Measurements from ENCODE around the gene KDM4B. TPM values are rescaled to one million over a fixed set of nuclear protein-coding genes. Genes with fewer than 3 reads are reported as not detected.

KDM4B gene
- total RNA-seq, 1 experiment from 2014 or later: 35.9 TPM

GRCh38 chr19:5036698-5037563, 68.0 kb downstream of the KDM4B start:
- no peak overlapping the region for H2AFZ ChIP-seq (ENCODE audit: low read depth, low read length, poor library complexity, severe bottlenecking)

More at GRCh38 chr19:5036698-5037563, 68.0 kb downstream of the KDM4B start:
- ATAC-seq (no peak), DNase-seq (ENCODE audit: low read depth, low spot score) (no peak)
- H3K4me1 ChIP-seq (ENCODE audit: control insufficient read depth in 1 of 2, insufficient read depth in 2 of 2, low read length in 2 of 2): peaks cover 0 to 19% of the 10 kb centered on the region in 2 experiments; a peak in 3 of 4 replicates
- H3K9me2 ChIP-seq (ENCODE audit: insufficient read depth): no peaks in the 10 kb centered on the region
- intact Hi-C loops (cut with micrococcal nuclease): loop anchor here (10.0 kb wide), 1 partner anchor 122 kb away; no protein-coding TSS in a partner anchor
- POLR2A ChIA-PET: no interaction called here
- RAD21 ChIA-PET (ENCODE audit: low non-redundant PET in 1 of 2, low total read pairs in 2 of 2, uncharacterized antibody in 2 of 2, unreplicated experiment in 2 of 2): no interaction called here
- no TSS peak for BruUV-seq (replicated peaks)
- no peaks in the 10 kb centered on the region for H3K27me3 ChIP-seq (ENCODE audit: insufficient read depth, low read length)
- no peaks in the 10 kb centered on the region for H4K20me1 ChIP-seq (ENCODE audit: insufficient read depth)
- no peak overlapping the region for H3K4me3 ChIP-seq (replicated peaks in 1 of 2; ENCODE audit: low read depth in 1 of 2, low read length in 2 of 2)
- no peaks in the 10 kb centered on the region for H3K9me3 ChIP-seq (ENCODE audit: control insufficient read depth in 1 of 2, insufficient read depth in 1 of 2, low read depth in 1 of 2, low read length in 2 of 2)
- 0 out of 2 replicates have a peak, but pooled peaks cover 3% of the 10 kb centered on the region for H3K79me2 ChIP-seq (ENCODE audit: insufficient read depth, low read length)
- H3K36me3 ChIP-seq (ENCODE audit: control insufficient read depth in 1 of 2, insufficient read depth in 2 of 2, low read length in 2 of 2): peaks cover 0 to 6% of the 10 kb centered on the region in 2 experiments; a peak in 3 of 4 replicates
- no peak overlapping the region for H3K27ac ChIP-seq (ENCODE audit: low read depth, low read length)
- H3K9ac ChIP-seq (ENCODE audit: low read length): no peak overlapping the region
- TF ChIP-seq CEBPB (IDR thresholded peaks at IDR 0.05; ENCODE audit: low read depth): no peak
- no peak for TF ChIP-seq FOSL1 (IDR thresholded peaks at IDR 0.05; ENCODE audit: low read depth)
- no peak for TF ChIP-seq SRF (IDR thresholded peaks at IDR 0.05; ENCODE audit: low read depth)
- TF ChIP-seq EGR1 (IDR thresholded peaks at IDR 0.05; ENCODE audit: low read depth): no peak
- TF ChIP-seq, protein P1, sequence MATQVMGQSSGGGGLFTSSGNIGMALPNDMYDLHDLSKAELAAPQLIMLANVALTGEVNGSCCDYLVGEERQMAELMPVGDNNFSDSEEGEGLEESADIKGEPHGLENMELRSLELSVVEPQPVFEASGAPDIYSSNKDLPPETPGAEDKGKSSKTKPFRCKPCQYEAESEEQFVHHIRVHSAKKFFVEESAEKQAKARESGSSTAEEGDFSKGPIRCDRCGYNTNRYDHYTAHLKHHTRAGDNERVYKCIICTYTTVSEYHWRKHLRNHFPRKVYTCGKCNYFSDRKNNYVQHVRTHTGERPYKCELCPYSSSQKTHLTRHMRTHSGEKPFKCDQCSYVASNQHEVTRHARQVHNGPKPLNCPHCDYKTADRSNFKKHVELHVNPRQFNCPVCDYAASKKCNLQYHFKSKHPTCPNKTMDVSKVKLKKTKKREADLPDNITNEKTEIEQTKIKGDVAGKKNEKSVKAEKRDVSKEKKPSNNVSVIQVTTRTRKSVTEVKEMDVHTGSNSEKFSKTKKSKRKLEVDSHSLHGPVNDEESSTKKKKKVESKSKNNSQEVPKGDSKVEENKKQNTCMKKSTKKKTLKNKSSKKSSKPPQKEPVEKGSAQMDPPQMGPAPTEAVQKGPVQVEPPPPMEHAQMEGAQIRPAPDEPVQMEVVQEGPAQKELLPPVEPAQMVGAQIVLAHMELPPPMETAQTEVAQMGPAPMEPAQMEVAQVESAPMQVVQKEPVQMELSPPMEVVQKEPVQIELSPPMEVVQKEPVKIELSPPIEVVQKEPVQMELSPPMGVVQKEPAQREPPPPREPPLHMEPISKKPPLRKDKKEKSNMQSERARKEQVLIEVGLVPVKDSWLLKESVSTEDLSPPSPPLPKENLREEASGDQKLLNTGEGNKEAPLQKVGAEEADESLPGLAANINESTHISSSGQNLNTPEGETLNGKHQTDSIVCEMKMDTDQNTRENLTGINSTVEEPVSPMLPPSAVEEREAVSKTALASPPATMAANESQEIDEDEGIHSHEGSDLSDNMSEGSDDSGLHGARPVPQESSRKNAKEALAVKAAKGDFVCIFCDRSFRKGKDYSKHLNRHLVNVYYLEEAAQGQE (IDR thresholded peaks at IDR 0.05; ENCODE audit: low read depth): no peak
- TF ChIP-seq EZH2 (IDR thresholded peaks at IDR 0.05): no peak
- no peak for TF ChIP-seq SP1 (IDR thresholded peaks at IDR 0.05; ENCODE audit: low read depth)
- no peak for TF ChIP-seq JUND (IDR thresholded peaks at IDR 0.05)
- TF ChIP-seq, protein P2, sequence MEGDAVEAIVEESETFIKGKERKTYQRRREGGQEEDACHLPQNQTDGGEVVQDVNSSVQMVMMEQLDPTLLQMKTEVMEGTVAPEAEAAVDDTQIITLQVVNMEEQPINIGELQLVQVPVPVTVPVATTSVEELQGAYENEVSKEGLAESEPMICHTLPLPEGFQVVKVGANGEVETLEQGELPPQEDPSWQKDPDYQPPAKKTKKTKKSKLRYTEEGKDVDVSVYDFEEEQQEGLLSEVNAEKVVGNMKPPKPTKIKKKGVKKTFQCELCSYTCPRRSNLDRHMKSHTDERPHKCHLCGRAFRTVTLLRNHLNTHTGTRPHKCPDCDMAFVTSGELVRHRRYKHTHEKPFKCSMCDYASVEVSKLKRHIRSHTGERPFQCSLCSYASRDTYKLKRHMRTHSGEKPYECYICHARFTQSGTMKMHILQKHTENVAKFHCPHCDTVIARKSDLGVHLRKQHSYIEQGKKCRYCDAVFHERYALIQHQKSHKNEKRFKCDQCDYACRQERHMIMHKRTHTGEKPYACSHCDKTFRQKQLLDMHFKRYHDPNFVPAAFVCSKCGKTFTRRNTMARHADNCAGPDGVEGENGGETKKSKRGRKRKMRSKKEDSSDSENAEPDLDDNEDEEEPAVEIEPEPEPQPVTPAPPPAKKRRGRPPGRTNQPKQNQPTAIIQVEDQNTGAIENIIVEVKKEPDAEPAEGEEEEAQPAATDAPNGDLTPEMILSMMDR (IDR thresholded peaks at IDR 0.05 in 2 of 3, conservative IDR thresholded peaks at IDR 0.05 in 1 of 3; ENCODE audit: borderline replicate concordance in 1 of 3, insufficient read depth in 1 of 3, low read depth in 2 of 3, low read length in 2 of 3): no peak
- no peak for TF ChIP-seq CBX3 (IDR thresholded peaks at IDR 0.05; ENCODE audit: low read depth)
- TF ChIP-seq RAD21 (IDR thresholded peaks at IDR 0.05; ENCODE audit: low read depth): no peak
- TF ChIP-seq ZBTB33 (IDR thresholded peaks at IDR 0.05; ENCODE audit: extremely low read depth, insufficient replicate concordance, low read length): no peak
- no peak for TF ChIP-seq SIN3A (IDR thresholded peaks at IDR 0.05; ENCODE audit: low read depth)
- TF ChIP-seq, protein P3, sequence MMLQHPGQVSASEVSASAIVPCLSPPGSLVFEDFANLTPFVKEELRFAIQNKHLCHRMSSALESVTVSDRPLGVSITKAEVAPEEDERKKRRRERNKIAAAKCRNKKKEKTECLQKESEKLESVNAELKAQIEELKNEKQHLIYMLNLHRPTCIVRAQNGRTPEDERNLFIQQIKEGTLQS (IDR thresholded peaks at IDR 0.05): no peak
- TF ChIP-seq, protein P4, sequence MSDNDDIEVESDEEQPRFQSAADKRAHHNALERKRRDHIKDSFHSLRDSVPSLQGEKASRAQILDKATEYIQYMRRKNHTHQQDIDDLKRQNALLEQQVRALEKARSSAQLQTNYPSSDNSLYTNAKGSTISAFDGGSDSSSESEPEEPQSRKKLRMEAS (IDR thresholded peaks at IDR 0.05): no peak
- no peak for TF ChIP-seq POLR2AphosphoS5 (IDR thresholded peaks at IDR 0.05; ENCODE audit: low read depth, low read length)
- CTCF ChIA-PET: interaction anchor here (1.0 to 1.4 kb wide), 2 partner anchors 164 to 227 kb away, joined by 3 to 4 read pairs; no protein-coding TSS in a partner anchor
- no peak overlapping the region for H3K4me2 ChIP-seq (ENCODE audit: low read length)

Data from HCT116 (cell line).